PC-9 (cell line): ENCODE measurements around the gene TMEM30B. TPM values are rescaled to one million over a fixed set of nuclear protein-coding genes. Genes with fewer than 3 reads are reported as not detected.

Source experiments
- BruUV-seq: library from RNA; stranded (reverse); fragments of 400-500 nt; replicated peaks from 2 replicates; lab custom pipeline; 2021; lab: Mats Ljungman, UMichigan
- CTCF ChIA-PET: fragments of 300-600 bp; sonication (Branson Sonifier 250); formaldehyde crosslinking; loops from one replicate; lab custom pipeline; 2022; ENCODE audit warnings: antibody characterized with exemption; lab: Charles Lee
- POLR2A ChIA-PET: fragments of 300-600 bp; sonication (Branson Sonifier 250); formaldehyde crosslinking; loops from one replicate; lab custom pipeline; 2022; ENCODE audit warnings: antibody characterized with exemption; ENCODE audit not compliant: unreplicated experiment; lab: Charles Lee
- DNase-seq, 2 experiments: peaks; one replicate each; pipeline versions ENCODE4 v3.0.0 to v3.0.0-alpha.2; 2015 to 2022; ENCODE audit warnings: mixed read lengths in 1 of 2
- H2AFZ ChIP-seq: fragments of 200-600 bp; sonication (generic); 2 replicates; pipeline ENCODE4 v1.8.1; 2017; ENCODE audit warnings: antibody characterized with exemption
- H3F3A ChIP-seq: fragments of 200-600 bp; sonication (generic); 2 replicates; pipeline ENCODE4 v1.8.1; 2017; ENCODE audit warnings: antibody characterized with exemption, mild to moderate bottlenecking, low read depth; ENCODE audit not compliant: insufficient read depth
- H3K27ac ChIP-seq: fragments of 200-600 bp; sonication (generic); 2 replicates; pipeline ENCODE4 v1.6.1; 2016; ENCODE audit warnings: mixed run types
- H3K27me3 ChIP-seq: fragments of 200-600 bp; sonication (generic); 2 replicates; pipeline ENCODE4 v1.6.1; 2016; ENCODE audit warnings: low read depth, mixed run types; ENCODE audit not compliant: insufficient read depth
- H3K36me3 ChIP-seq: fragments of 200-600 bp; sonication (generic); 2 replicates; pipeline ENCODE4 v1.6.1; 2016; ENCODE audit warnings: low read depth, mixed run types
- H3K4me1 ChIP-seq: fragments of 200-600 bp; sonication (generic); replicated peaks from 2 replicates; pipeline ENCODE4 v1.6.1; 2016; ENCODE audit warnings: mixed run types; ENCODE audit not compliant: insufficient read depth
- H3K4me2 ChIP-seq: fragments of 200-600 bp; sonication (generic); 2 replicates; pipeline ENCODE4 v1.6.1; 2017; ENCODE audit warnings: mixed run types
- H3K4me3 ChIP-seq: fragments of 200-600 bp; sonication (generic); 2 replicates; pipeline ENCODE4 v1.6.1; 2016; ENCODE audit warnings: mixed run types
- H3K79me2 ChIP-seq: fragments of 200-600 bp; sonication (generic); 2 replicates; pipeline ENCODE4 v1.6.1; 2017; ENCODE audit warnings: low read depth, mixed run types
- H3K9me2 ChIP-seq: fragments of 200-600 bp; sonication (generic); 2 replicates; pipeline ENCODE4 v1.8.1; 2017; ENCODE audit warnings: mild to moderate bottlenecking; ENCODE audit not compliant: insufficient read depth
- H3K9me3 ChIP-seq: fragments of 200-600 bp; sonication (generic); 2 replicates; pipeline ENCODE4 v1.8.1; 2016; ENCODE audit warnings: low read depth; ENCODE audit not compliant: insufficient read depth
- H4K20me1 ChIP-seq: fragments of 200-600 bp; sonication (generic); 2 replicates; pipeline ENCODE4 v1.8.1; 2017; ENCODE audit not compliant: insufficient read depth
- CTCF ChIP-seq: fragments of 200-600 bp; sonication (generic); conservative IDR thresholded peaks from 2 replicates; pipeline ENCODE4 v1.6.1; 2017; ENCODE audit warnings: mixed run types, antibody characterized with exemption, mild to moderate bottlenecking, moderate library complexity
- EZH2 ChIP-seq: fragments of 200-600 bp; sonication (generic); IDR thresholded peaks from 2 replicates; pipeline ENCODE4 v1.8.0; 2017; ENCODE audit warnings: antibody characterized with exemption, low read depth
- intact Hi-C: fragments of 100-400 bp; cut with micrococcal nuclease; formaldehyde crosslinking; loops from one replicate; pipeline ENCODE4 v1.10.0; 2022; ENCODE audit not compliant: unreplicated experiment
- total RNA-seq: library from RNA; stranded (reverse); gene quantifications from 2 replicates; pipeline ENCODE4 v1.2.3, GENCODE V29; 2021

Gene TMEM30B
- total RNA-seq, 1 experiment from 2014 or later, result 19.6 TPM

- POLR2A ChIA-PET, result no interaction called here
- H3F3A ChIP-seq, result peaks cover 6% of the 10 kb centered on the region; the same call in 1 of the 2 replicates
- BruUV-seq, result no TSS peak
- TF ChIP-seq EZH2 (no peak), CTCF (no peak)
- H3K9me2 ChIP-seq, result no peaks in the 10 kb centered on the region
- no peak for DNase-seq
- H3K36me3 ChIP-seq, result no peaks in the 10 kb centered on the region
- H3K4me3 ChIP-seq, result no peak overlapping the region
- no peaks in the 10 kb centered on the region for H4K20me1 ChIP-seq
- H3K4me1 ChIP-seq, result no peaks in the 10 kb centered on the region
- no peak overlapping the region for H3K27ac ChIP-seq
- H3K79me2 ChIP-seq, result no peaks in the 10 kb centered on the region
- CTCF ChIA-PET, result interaction anchor here (0.6 kb wide), 1 partner anchor 27 kb away, joined by 11 read pairs; no protein-coding TSS in a partner anchor
- H2AFZ ChIP-seq, result no peak overlapping the region
- H3K27me3 ChIP-seq, result no peaks in the 10 kb centered on the region
- intact Hi-C loops, result loop anchor here (5.0 kb wide), 1 partner anchor 637 kb away; no protein-coding TSS in a partner anchor
- no peak overlapping the region for H3K4me2 ChIP-seq
- no peaks in the 10 kb centered on the region for H3K9me3 ChIP-seq
Measured at GRCh38 chr14:61264651-61265050, 16.5 kb downstream of the TMEM30B start.

- Histone ChIP-seq H3K27ac (no peak overlapping the region), H2AFZ (no peak overlapping the region), H3F3A (peaks cover 6% of the 10 kb centered on the region; the same call in 1 of the 2 replicates), H3K36me3 (no peaks in the 10 kb centered on the region), H3K9me3 (no peaks in the 10 kb centered on the region), H3K27me3 (no peaks in the 10 kb centered on the region), H4K20me1 (no peaks in the 10 kb centered on the region), H3K9me2 (no peaks in the 10 kb centered on the region), H3K4me1 (no peaks in the 10 kb centered on the region), H3K4me2 (no peak overlapping the region), H3K79me2 (no peaks in the 10 kb centered on the region), H3K4me3 (no peak overlapping the region)
- DNase-seq, result no peak
- ChIA-PET POLR2A (no interaction called here), CTCF (interaction anchor here (0.6 kb wide), 1 partner anchor 27 kb away, joined by 11 read pairs; no protein-coding TSS in a partner anchor)
- no TSS peak for BruUV-seq
- TF ChIP-seq CTCF (no peak), EZH2 (no peak)
- intact Hi-C loops, result no loop called here
Measured at GRCh38 chr14:61264010-61264571, 17.0 kb downstream of the TMEM30B start.

- no peaks in the 10 kb centered on the region for H3K27me3 ChIP-seq
- DNase-seq, result no peak
- H2AFZ ChIP-seq, result no peak overlapping the region
- no peak overlapping the region for H3K4me3 ChIP-seq
- H3K36me3 ChIP-seq, result no peaks in the 10 kb centered on the region
- no peaks in the 10 kb centered on the region for H3K9me2 ChIP-seq
- no peak for TF ChIP-seq EZH2
- TF ChIP-seq CTCF, result no peak
- intact Hi-C loops, result no loop called here
- no peaks in the 10 kb centered on the region for H4K20me1 ChIP-seq
- no peak overlapping the region for H3K27ac ChIP-seq
- CTCF ChIA-PET, result interaction anchor here (0.6 kb wide), 1 partner anchor 58 kb away, joined by 8 read pairs; no protein-coding TSS in a partner anchor
- H3K79me2 ChIP-seq, result no peaks in the 10 kb centered on the region
- no peaks in the 10 kb centered on the region for H3K4me1 ChIP-seq
- no peaks in the 10 kb centered on the region for H3K9me3 ChIP-seq
- H3F3A ChIP-seq, result peaks cover 6% of the 10 kb centered on the region; the same call in 1 of the 2 replicates
- BruUV-seq, result no TSS peak
- POLR2A ChIA-PET, result interaction anchor here (0.6 kb wide), 1 partner anchor 18 kb away, joined by 8 read pairs; no protein-coding TSS in a partner anchor
- no peak overlapping the region for H3K4me2 ChIP-seq
Measured at GRCh38 chr14:61262082-61262481, 19.1 kb downstream of the TMEM30B start.
